Measurements from ENCODE around the gene ABCD4. TPM values are rescaled to one million over a fixed set of nuclear protein-coding genes. Genes with fewer than 3 reads are reported as not detected.

ABCD4 gene
- polyA plus RNA-seq, 1 of the 3 experiments (the other 2 are of a cell fraction): 37.0 TPM

DNA sequence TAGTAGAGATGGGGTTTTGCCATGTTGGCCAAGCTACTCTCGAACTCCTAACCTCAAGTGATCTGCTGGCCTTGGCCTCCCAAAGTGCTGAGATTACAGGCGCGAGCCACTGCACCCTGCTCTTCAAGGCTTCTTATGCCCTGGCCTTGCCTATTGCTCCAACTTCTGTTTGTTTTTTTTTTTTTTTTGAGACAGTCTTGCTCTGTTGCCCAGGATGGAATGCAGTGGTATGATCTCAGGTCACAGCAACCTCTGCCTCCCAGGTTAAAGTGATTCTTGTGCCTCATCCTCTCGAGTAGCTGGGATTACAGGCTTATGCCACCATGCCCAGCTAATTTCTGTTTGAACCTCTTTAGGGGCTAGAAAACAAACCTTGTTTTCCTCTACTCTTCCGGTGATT is 6.0 kb upstream of the ABCD4 start:
- Histone ChIP-seq H3K4me1 (ENCODE audit: control insufficient read depth in 1 of 2, insufficient read depth in 2 of 2, low read depth in 1 of 2, low read length in 1 of 2) (no peaks in the 10 kb centered on the region), H3K9me2 (no peaks in the 10 kb centered on the region), H3F3A (replicated peaks; ENCODE audit: insufficient read depth) (no peaks in the 10 kb centered on the region), H2AFZ (ENCODE audit: low read depth) (no peak overlapping the region), H3K79me2 (ENCODE audit: insufficient read depth) (no peaks in the 10 kb centered on the region), H4K20me1 (ENCODE audit: insufficient read depth) (no peaks in the 10 kb centered on the region), H3K9me3 (no peaks in the 10 kb centered on the region), H3K27me3 (ENCODE audit: insufficient read depth) (no peaks in the 10 kb centered on the region; the same call in 1 of the 2 replicates), H3K9ac (no peak overlapping the region), H3K36me3 (replicated peaks in 1 of 2; ENCODE audit: control insufficient read depth in 1 of 2, insufficient read depth in 2 of 2, low read length in 1 of 2) (no peaks in the 10 kb centered on the region), H3K27ac (ENCODE audit: low read depth in 2 of 2, low read length in 1 of 2) (no peak overlapping the region), H3K4me2 (no peak overlapping the region), H3K4me3 (ENCODE audit: low read depth in 2 of 2, low read length in 1 of 2) (no peak overlapping the region)
- ChIA-PET POLR2A (no interaction called here), CTCF (interaction anchor here (0.7 to 1.0 kb wide), 2 partner anchors 16 to 170 kb away, joined by 3 to 7 read pairs; no protein-coding TSS in a partner anchor)
- DNase-seq: no peak
- WGBS (ENCODE audit: low lambda C conversion rate): 72% methylated on average over 5 of the region's 5 CpGs
- no peak for TF ChIP-seq EZH2phosphoT487 (IDR thresholded peaks at IDR 0.05; ENCODE audit: borderline replicate concordance, low read depth)
- TF ChIP-seq MXI1 (IDR thresholded peaks at IDR 0.05; ENCODE audit: low read depth, low read length): no peak

- POLR2A ChIA-PET: interaction anchor here (0.8 to 1.7 kb wide), 4 partner anchors 10 to 44 kb away, joined by 3 read pairs; no protein-coding TSS in a partner anchor
- DNase-seq: peak; percentile 67
Measured at GRCh38 chr14:74302152-74302628, 544 bp downstream of the ABCD4 start.

DNA sequence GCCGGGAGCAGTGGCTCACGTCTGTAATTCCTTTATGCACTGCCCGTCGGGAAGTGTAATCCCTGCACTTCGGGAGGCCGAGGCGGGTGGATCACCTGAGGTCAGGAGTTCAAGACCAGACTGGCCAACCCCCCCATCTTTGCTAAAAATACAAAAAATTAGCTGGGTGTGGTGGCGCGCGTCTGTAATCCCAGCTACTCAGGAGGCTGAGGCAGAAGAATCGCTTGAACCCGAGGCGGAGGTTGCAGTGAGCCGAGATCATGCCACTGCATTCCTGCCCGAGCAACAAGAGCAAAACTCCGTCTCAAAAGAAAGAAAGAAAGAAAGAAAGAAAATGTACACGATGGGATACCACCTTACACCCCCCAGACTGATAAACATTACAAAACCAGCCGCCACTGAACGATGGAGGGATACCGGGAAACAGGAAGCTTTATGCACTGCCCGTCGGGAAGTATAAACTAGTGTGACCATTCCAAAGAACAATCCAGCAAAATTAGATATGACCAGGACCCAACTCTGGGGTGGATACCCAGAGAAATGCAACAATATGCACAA is 1.1 kb downstream of the ABCD4 start:
- Histone ChIP-seq H4K20me1 (ENCODE audit: insufficient read depth) (no peaks in the 10 kb centered on the region), H3K4me2 (peak overlapping the region; percentile 94), H3K79me2 (ENCODE audit: insufficient read depth) (peaks cover 39% of the 10 kb centered on the region), H3K4me3 (ENCODE audit: low read depth in 2 of 2, low read length in 1 of 2) (peak overlapping the region; percentile 69 to 99), H2AFZ (ENCODE audit: low read depth) (peak overlapping the region; percentile 63; the same call in 1 of the 2 replicates), H3K27ac (ENCODE audit: low read depth in 2 of 2, low read length in 1 of 2) (peak overlapping the region; percentile 72 to 77; a peak in 3 of 4 replicates), H3F3A (replicated peaks; ENCODE audit: insufficient read depth) (peaks cover 6% of the 10 kb centered on the region), H3K9ac (peak overlapping the region; percentile 87; the same call in 1 of the 2 replicates), H3K9me3 (no peaks in the 10 kb centered on the region), H3K36me3 (replicated peaks in 1 of 2; ENCODE audit: control insufficient read depth in 1 of 2, insufficient read depth in 2 of 2, low read length in 1 of 2) (peaks cover 16 to 21% of the 10 kb centered on the region in 2 experiments), H3K9me2 (no peaks in the 10 kb centered on the region), H3K4me1 (ENCODE audit: control insufficient read depth in 1 of 2, insufficient read depth in 2 of 2, low read depth in 1 of 2, low read length in 1 of 2) (no peaks in the 10 kb centered on the region; a peak in 1 of 4 replicates), H3K27me3 (ENCODE audit: insufficient read depth) (no peaks in the 10 kb centered on the region)
- 15% methylated on average over 22 of the region's 22 CpGs for WGBS (ENCODE audit: low lambda C conversion rate)
- ChIA-PET CTCF (interaction anchor here (0.7 to 2.6 kb wide), 10 partner anchors 8 to 162 kb away, joined by 3 to 17 read pairs (median 4); no protein-coding TSS in a partner anchor), POLR2A (no interaction called here)
- TF ChIP-seq IRF3 (IDR thresholded peaks at IDR 0.05; ENCODE audit: low read depth, low read length): no peak
- no peak for TF ChIP-seq GATA2 (CRISPR knock-in tag; IDR thresholded peaks at IDR 0.05)
- no peak for TF ChIP-seq JUND (IDR thresholded peaks at IDR 0.05)
- no peak for DNase-seq

More at GRCh38 chr14:74302152-74302628, 544 bp downstream of the ABCD4 start:
- Histone ChIP-seq H3K27me3 (ENCODE audit: insufficient read depth) (no peaks in the 10 kb centered on the region), H3F3A (replicated peaks; ENCODE audit: insufficient read depth) (peaks cover 6% of the 10 kb centered on the region), H3K79me2 (ENCODE audit: insufficient read depth) (peaks cover 39% of the 10 kb centered on the region), H3K36me3 (replicated peaks in 1 of 2; ENCODE audit: control insufficient read depth in 1 of 2, insufficient read depth in 2 of 2, low read length in 1 of 2) (peaks cover 10 to 16% of the 10 kb centered on the region in 2 experiments), H4K20me1 (ENCODE audit: insufficient read depth) (no peaks in the 10 kb centered on the region), H3K4me1 (ENCODE audit: control insufficient read depth in 1 of 2, insufficient read depth in 2 of 2, low read depth in 1 of 2, low read length in 1 of 2) (no peaks in the 10 kb centered on the region; a peak in 1 of 4 replicates), H3K4me2 (peak overlapping the region; percentile 94), H3K9ac (peak overlapping the region; percentile 87), H3K9me3 (no peaks in the 10 kb centered on the region), H3K9me2 (no peaks in the 10 kb centered on the region), H2AFZ (ENCODE audit: low read depth) (peak overlapping the region; percentile 97), H3K27ac (ENCODE audit: low read depth in 2 of 2, low read length in 1 of 2) (peak overlapping the region; percentile 72 to 77), H3K4me3 (ENCODE audit: low read depth in 2 of 2, low read length in 1 of 2) (peak overlapping the region; percentile 69 to 99)
- peak; percentile 61; the same call in 1 of the 2 replicates for TF ChIP-seq MXI1 (IDR thresholded peaks at IDR 0.05; ENCODE audit: low read depth, low read length)
- TF ChIP-seq, protein P1, sequence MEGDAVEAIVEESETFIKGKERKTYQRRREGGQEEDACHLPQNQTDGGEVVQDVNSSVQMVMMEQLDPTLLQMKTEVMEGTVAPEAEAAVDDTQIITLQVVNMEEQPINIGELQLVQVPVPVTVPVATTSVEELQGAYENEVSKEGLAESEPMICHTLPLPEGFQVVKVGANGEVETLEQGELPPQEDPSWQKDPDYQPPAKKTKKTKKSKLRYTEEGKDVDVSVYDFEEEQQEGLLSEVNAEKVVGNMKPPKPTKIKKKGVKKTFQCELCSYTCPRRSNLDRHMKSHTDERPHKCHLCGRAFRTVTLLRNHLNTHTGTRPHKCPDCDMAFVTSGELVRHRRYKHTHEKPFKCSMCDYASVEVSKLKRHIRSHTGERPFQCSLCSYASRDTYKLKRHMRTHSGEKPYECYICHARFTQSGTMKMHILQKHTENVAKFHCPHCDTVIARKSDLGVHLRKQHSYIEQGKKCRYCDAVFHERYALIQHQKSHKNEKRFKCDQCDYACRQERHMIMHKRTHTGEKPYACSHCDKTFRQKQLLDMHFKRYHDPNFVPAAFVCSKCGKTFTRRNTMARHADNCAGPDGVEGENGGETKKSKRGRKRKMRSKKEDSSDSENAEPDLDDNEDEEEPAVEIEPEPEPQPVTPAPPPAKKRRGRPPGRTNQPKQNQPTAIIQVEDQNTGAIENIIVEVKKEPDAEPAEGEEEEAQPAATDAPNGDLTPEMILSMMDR (IDR thresholded peaks at IDR 0.05): peak; percentile 66
- TF ChIP-seq RXRA (IDR thresholded peaks at IDR 0.05; ENCODE audit: borderline replicate concordance, low read depth): no peak
- under 1% methylated on average over 6 of the region's 6 CpGs for WGBS (ENCODE audit: low lambda C conversion rate)
- CTCF ChIA-PET: interaction anchor here (0.6 to 2.6 kb wide), 17 partner anchors 9 to 162 kb away, joined by 3 to 17 read pairs (median 4); no protein-coding TSS in a partner anchor

Measured in SK-N-SH (cell line).